ENCODE data around the gene PRKCH. TPM values are rescaled to one million over a fixed set of nuclear protein-coding genes. Genes with fewer than 3 reads are reported as not detected.

PRKCH gene
- total RNA-seq, 1 experiment from 2014 or later, result 2.7 TPM

- BruUV-seq (replicated peaks), result no TSS peak
- peaks cover 25% of the 10 kb centered on the region for H3K27me3 ChIP-seq (ENCODE audit: control insufficient read depth, insufficient read depth, low read length)
- ATAC-seq, result peak; percentile 56
- in situ Hi-C loops (cut with HindIII; ENCODE audit: low pct_unique_long_range_greater_than_20kb, low sequenced_read_pairs) (no loop called here), intact Hi-C loops (cut with micrococcal nuclease; ENCODE audit: unreplicated experiment) (no loop called here)
- no peaks in the 10 kb centered on the region for H3K36me3 ChIP-seq (ENCODE audit: control insufficient read depth, insufficient read depth, low read length)
- H3K27ac ChIP-seq (ENCODE audit: low read length), result no peak overlapping the region
- H3K4me1 ChIP-seq (ENCODE audit: control insufficient read depth, insufficient read depth, low read length), result no peaks in the 10 kb centered on the region
- H3K4me3 ChIP-seq (ENCODE audit: low read depth in 2 of 2, low read length in 2 of 2), result peak overlapping the region; percentile 33 to 48
- CTCF ChIA-PET, result no interaction called here
- DNase-seq (ENCODE audit: low read depth, low spot score), result no peak
- TF ChIP-seq REST (IDR thresholded peaks at IDR 0.05; ENCODE audit: insufficient read depth in 1 of 2, low read depth in 2 of 2, low read length in 1 of 2) (no peak), CTCF (IDR thresholded peaks at IDR 0.05) (no peak), SIN3A (IDR thresholded peaks at IDR 0.05; ENCODE audit: borderline replicate concordance, insufficient read depth, low read depth, low read length) (no peak), POLR2AphosphoS5 (IDR thresholded peaks at IDR 0.05; ENCODE audit: low read depth, low read length) (no peak), TCF7L2 (IDR thresholded peaks at IDR 0.05; ENCODE audit: low read depth, low read length) (no peak)
- no peaks in the 10 kb centered on the region for H3K9me3 ChIP-seq (ENCODE audit: control insufficient read depth, insufficient read depth, low read depth, low read length)
- POLR2A ChIA-PET, result no interaction called here
These were observed 41.3 kb upstream of the PRKCH start for GRCh38 chr14:61280092-61280525.

DNA sequence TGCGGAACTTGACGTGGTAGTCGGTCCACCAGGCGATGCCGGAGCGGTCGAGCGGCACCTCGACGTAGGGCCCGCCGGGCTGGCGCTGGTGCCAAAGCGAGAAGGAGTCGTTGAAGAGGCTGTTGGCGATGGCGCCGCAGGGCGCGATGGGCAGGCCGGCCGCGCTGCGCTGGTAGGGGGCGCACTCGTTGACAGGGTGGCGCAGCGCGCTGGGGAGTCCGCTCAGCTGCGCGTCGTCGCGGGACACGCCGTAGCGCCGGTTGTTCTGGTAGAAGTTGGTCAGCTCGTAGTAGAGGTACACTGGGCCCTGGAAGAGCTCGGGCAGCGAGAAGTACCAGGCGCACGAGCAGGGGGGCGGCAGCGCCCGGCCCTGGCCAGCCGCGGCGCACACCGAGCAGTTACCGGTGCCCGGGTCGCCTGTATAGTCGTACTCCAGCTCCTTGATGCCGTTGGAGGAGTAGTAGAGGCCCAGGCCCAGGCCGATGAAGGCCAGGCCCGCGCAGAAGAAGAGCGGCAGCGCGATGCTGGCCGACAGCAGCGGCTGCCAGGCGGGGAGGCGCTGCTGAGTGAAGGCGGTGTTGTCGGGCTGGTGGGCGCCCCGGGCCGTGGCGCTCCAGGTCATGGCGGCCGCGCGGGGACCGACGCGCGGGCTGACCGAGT is 40.7 kb upstream of the PRKCH start:
- H3K27me3 ChIP-seq (ENCODE audit: control insufficient read depth, insufficient read depth, low read length), result peaks cover 26% of the 10 kb centered on the region
- DNase-seq (ENCODE audit: low read depth, low spot score), result no peak
- no peak overlapping the region for H3K27ac ChIP-seq (ENCODE audit: low read length)
- in situ Hi-C loops (cut with HindIII; ENCODE audit: low pct_unique_long_range_greater_than_20kb, low sequenced_read_pairs) (no loop called here), intact Hi-C loops (cut with micrococcal nuclease; ENCODE audit: unreplicated experiment) (no loop called here)
- POLR2A ChIA-PET, result no interaction called here
- no peaks in the 10 kb centered on the region for H3K36me3 ChIP-seq (ENCODE audit: control insufficient read depth, insufficient read depth, low read length)
- no peaks in the 10 kb centered on the region for H3K4me1 ChIP-seq (ENCODE audit: control insufficient read depth, insufficient read depth, low read length)
- no peaks in the 10 kb centered on the region for H3K9me3 ChIP-seq (ENCODE audit: control insufficient read depth, insufficient read depth, low read depth, low read length)
- peak; percentile 88 for ATAC-seq
- BruUV-seq (replicated peaks), result no TSS peak
- TF ChIP-seq TCF7L2 (IDR thresholded peaks at IDR 0.05; ENCODE audit: low read depth, low read length) (no peak), POLR2AphosphoS5 (IDR thresholded peaks at IDR 0.05; ENCODE audit: low read depth, low read length) (no peak), REST (IDR thresholded peaks at IDR 0.05; ENCODE audit: insufficient read depth in 1 of 2, low read depth in 2 of 2, low read length in 1 of 2) (no peak), CTCF (IDR thresholded peaks at IDR 0.05) (peak; percentile 72), SIN3A (IDR thresholded peaks at IDR 0.05; ENCODE audit: borderline replicate concordance, insufficient read depth, low read depth, low read length) (no peak)
- H3K4me3 ChIP-seq (ENCODE audit: low read depth in 2 of 2, low read length in 2 of 2), result peak overlapping the region; percentile 33 to 48
- CTCF ChIA-PET, result no interaction called here

Measured in Panc1 (cell line).